Measurements from ENCODE around the gene CDK12. TPM values are rescaled to one million over a fixed set of nuclear protein-coding genes. Genes with fewer than 3 reads are reported as not detected.
"Not testable (repeated sequence)": the region's sequence is repeated elsewhere in the genome, so short reads cannot be mapped to it uniquely, and the experiment has no call there.

Gene CDK12
- total and polyA plus RNA-seq, 2 donors = 14.2 to 26.1 TPM

- Histone ChIP-seq H3K36me3 (ENCODE audit: control insufficient read depth in 2 of 2, insufficient read depth in 2 of 2, low read length in 1 of 2) (peaks cover 9 to 27% of the 10 kb centered on the region in 2 donors), H3K4me1 (ENCODE audit: control insufficient read depth in 2 of 2, insufficient read depth in 2 of 2, low read length in 2 of 2) (no peaks in the 10 kb centered on the region), H3K9me3 (ENCODE audit: control insufficient read depth in 2 of 2, insufficient read depth in 1 of 2, low read length in 1 of 2) (no peaks in the 10 kb centered on the region), H3K27ac (ENCODE audit: low read depth in 1 of 2, low read length in 1 of 2) (no peak overlapping the region), H3K27me3 (ENCODE audit: control insufficient read depth in 2 of 2, insufficient read depth in 1 of 2, low read length in 1 of 2) (no peaks in the 10 kb centered on the region), H3K4me3 (ENCODE audit: low read length in 2 of 2) (no peak overlapping the region)
- 97% methylated on average over 5 of the region's 5 CpGs for WGBS
- no peak for DNase-seq (ENCODE audit: low read depth in 6 of 9, low spot score in 9 of 9)
Measured at GRCh38 chr17:39485555-39485954, 24.3 kb downstream of the CDK12 start.

GRCh38 chr17:39486242-39486641 is 25.0 kb downstream of the CDK12 start:
- 96% methylated on average over 2 of the region's 2 CpGs for WGBS
- Histone ChIP-seq H3K4me3 (ENCODE audit: low read length in 2 of 2) (no peak overlapping the region), H3K4me1 (ENCODE audit: control insufficient read depth in 2 of 2, insufficient read depth in 2 of 2, low read length in 2 of 2) (no peaks in the 10 kb centered on the region), H3K27me3 (ENCODE audit: control insufficient read depth in 2 of 2, insufficient read depth in 1 of 2, low read length in 1 of 2) (no peaks in the 10 kb centered on the region), H3K27ac (ENCODE audit: low read depth in 1 of 2, low read length in 1 of 2) (no peak overlapping the region), H3K36me3 (ENCODE audit: control insufficient read depth in 2 of 2, insufficient read depth in 2 of 2, low read length in 1 of 2) (peaks cover 13 to 33% of the 10 kb centered on the region in 2 donors), H3K9me3 (ENCODE audit: control insufficient read depth in 2 of 2, insufficient read depth in 1 of 2, low read length in 1 of 2) (no peaks in the 10 kb centered on the region)
- no peak for DNase-seq (ENCODE audit: low read depth in 6 of 9, low spot score in 9 of 9)

- not testable (repeated sequence) for H3K27ac ChIP-seq (ENCODE audit: low read depth in 1 of 2, low read length in 1 of 2); H3K4me1 ChIP-seq (ENCODE audit: control insufficient read depth in 2 of 2, insufficient read depth in 2 of 2, low read length in 2 of 2); DNase-seq (ENCODE audit: low read depth in 6 of 9, low spot score in 9 of 9); H3K27me3 ChIP-seq (ENCODE audit: control insufficient read depth in 2 of 2, insufficient read depth in 1 of 2, low read length in 1 of 2); H3K9me3 ChIP-seq (ENCODE audit: control insufficient read depth in 2 of 2, insufficient read depth in 1 of 2, low read length in 1 of 2); H3K4me3 ChIP-seq (ENCODE audit: low read length in 2 of 2)
- WGBS = 98% methylated on average over 3 of the region's 3 CpGs
- H3K36me3 ChIP-seq (ENCODE audit: control insufficient read depth in 2 of 2, insufficient read depth in 2 of 2, low read length in 1 of 2) = peaks cover 19 to 37% of the 10 kb centered on the region in 2 donors
Measured at GRCh38 chr17:39487490-39487889, 26.2 kb downstream of the CDK12 start.

GRCh38 chr17:39487946-39488345 is 26.7 kb downstream of the CDK12 start:
- no peak overlapping the region for H3K27ac ChIP-seq (ENCODE audit: low read depth in 1 of 2, low read length in 1 of 2)
- H3K9me3 ChIP-seq (ENCODE audit: control insufficient read depth in 2 of 2, insufficient read depth in 1 of 2, low read length in 1 of 2) = no peaks in the 10 kb centered on the region
- H3K27me3 ChIP-seq (ENCODE audit: control insufficient read depth in 2 of 2, insufficient read depth in 1 of 2, low read length in 1 of 2) = no peaks in the 10 kb centered on the region
- no peak for DNase-seq (ENCODE audit: low read depth in 6 of 9, low spot score in 9 of 9)
- no peaks in the 10 kb centered on the region for H3K4me1 ChIP-seq (ENCODE audit: control insufficient read depth in 2 of 2, insufficient read depth in 2 of 2, low read length in 2 of 2)
- 98% methylated on average over 4 of the region's 4 CpGs for WGBS
- H3K36me3 ChIP-seq (ENCODE audit: control insufficient read depth in 2 of 2, insufficient read depth in 2 of 2, low read length in 1 of 2) = peaks cover 19 to 41% of the 10 kb centered on the region in 2 donors
- H3K4me3 ChIP-seq (ENCODE audit: low read length in 2 of 2) = no peak overlapping the region

- not testable (repeated sequence) for H3K27me3 ChIP-seq (ENCODE audit: control insufficient read depth in 2 of 2, insufficient read depth in 1 of 2, low read length in 1 of 2); DNase-seq (ENCODE audit: low read depth in 6 of 9, low spot score in 9 of 9); H3K4me3 ChIP-seq (ENCODE audit: low read length in 2 of 2); H3K4me1 ChIP-seq (ENCODE audit: control insufficient read depth in 2 of 2, insufficient read depth in 2 of 2, low read length in 2 of 2); H3K9me3 ChIP-seq (ENCODE audit: control insufficient read depth in 2 of 2, insufficient read depth in 1 of 2, low read length in 1 of 2); H3K27ac ChIP-seq (ENCODE audit: low read depth in 1 of 2, low read length in 1 of 2)
- H3K36me3 ChIP-seq (ENCODE audit: control insufficient read depth in 2 of 2, insufficient read depth in 2 of 2, low read length in 1 of 2) = peaks cover 72 to 78% of the 10 kb centered on the region in 2 donors
- 98% methylated on average over 12 of the region's 12 CpGs for WGBS
Measured at GRCh38 chr17:39496921-39497320, 35.6 kb downstream of the CDK12 start.

- H3K9me3 ChIP-seq (ENCODE audit: control insufficient read depth in 2 of 2, insufficient read depth in 1 of 2, low read length in 1 of 2) = no peaks in the 10 kb centered on the region
- no peak for DNase-seq (ENCODE audit: low read depth in 6 of 9, low spot score in 9 of 9)
- no peaks in the 10 kb centered on the region for H3K4me1 ChIP-seq (ENCODE audit: control insufficient read depth in 2 of 2, insufficient read depth in 2 of 2, low read length in 2 of 2)
- 97% methylated on average over 2 of the region's 2 CpGs for WGBS
- no peaks in the 10 kb centered on the region for H3K27me3 ChIP-seq (ENCODE audit: control insufficient read depth in 2 of 2, insufficient read depth in 1 of 2, low read length in 1 of 2)
- no peak overlapping the region for H3K27ac ChIP-seq (ENCODE audit: low read depth in 1 of 2, low read length in 1 of 2)
- peaks cover 42 to 74% of the 10 kb centered on the region in 2 donors for H3K36me3 ChIP-seq (ENCODE audit: control insufficient read depth in 2 of 2, insufficient read depth in 2 of 2, low read length in 1 of 2)
- H3K4me3 ChIP-seq (ENCODE audit: low read length in 2 of 2) = no peak overlapping the region
Measured at GRCh38 chr17:39507511-39507910, 46.2 kb downstream of the CDK12 start.

- no peaks in the 10 kb centered on the region for H3K27me3 ChIP-seq (ENCODE audit: control insufficient read depth in 2 of 2, insufficient read depth in 1 of 2, low read length in 1 of 2)
- WGBS = 99% methylated on average over 2 of the region's 2 CpGs
- no peaks in the 10 kb centered on the region for H3K9me3 ChIP-seq (ENCODE audit: control insufficient read depth in 2 of 2, insufficient read depth in 1 of 2, low read length in 1 of 2)
- no peaks in the 10 kb centered on the region for H3K4me1 ChIP-seq (ENCODE audit: control insufficient read depth in 2 of 2, insufficient read depth in 2 of 2, low read length in 2 of 2)
- no peak overlapping the region for H3K27ac ChIP-seq (ENCODE audit: low read depth in 1 of 2, low read length in 1 of 2)
- no peak for DNase-seq (ENCODE audit: low read depth in 6 of 9, low spot score in 9 of 9)
- peaks cover 30 to 75% of the 10 kb centered on the region in 2 donors for H3K36me3 ChIP-seq (ENCODE audit: control insufficient read depth in 2 of 2, insufficient read depth in 2 of 2, low read length in 1 of 2)
- no peak overlapping the region for H3K4me3 ChIP-seq (ENCODE audit: low read length in 2 of 2)
Measured at GRCh38 chr17:39508987-39509386, 47.7 kb downstream of the CDK12 start.

- H3K27me3 ChIP-seq (ENCODE audit: control insufficient read depth in 2 of 2, insufficient read depth in 1 of 2, low read length in 1 of 2) = no peaks in the 10 kb centered on the region
- WGBS = 97% methylated on average over 3 of the region's 3 CpGs
- peaks cover 34 to 81% of the 10 kb centered on the region in 2 donors for H3K36me3 ChIP-seq (ENCODE audit: control insufficient read depth in 2 of 2, insufficient read depth in 2 of 2, low read length in 1 of 2)
- H3K4me3 ChIP-seq (ENCODE audit: low read length in 2 of 2) = no peak overlapping the region
- no peaks in the 10 kb centered on the region for H3K4me1 ChIP-seq (ENCODE audit: control insufficient read depth in 2 of 2, insufficient read depth in 2 of 2, low read length in 2 of 2)
- no peaks in the 10 kb centered on the region for H3K9me3 ChIP-seq (ENCODE audit: control insufficient read depth in 2 of 2, insufficient read depth in 1 of 2, low read length in 1 of 2)
- H3K27ac ChIP-seq (ENCODE audit: low read depth in 1 of 2, low read length in 1 of 2) = no peak overlapping the region
- DNase-seq (ENCODE audit: low read depth in 6 of 9, low spot score in 9 of 9) = no peak
Measured at GRCh38 chr17:39513309-39513708, 52.0 kb downstream of the CDK12 start.

- Histone ChIP-seq H3K9me3 (ENCODE audit: control insufficient read depth in 2 of 2, insufficient read depth in 1 of 2, low read length in 1 of 2) (no peaks in the 10 kb centered on the region), H3K4me3 (ENCODE audit: low read length in 2 of 2) (no peak overlapping the region), H3K27me3 (ENCODE audit: control insufficient read depth in 2 of 2, insufficient read depth in 1 of 2, low read length in 1 of 2) (no peaks in the 10 kb centered on the region), H3K27ac (ENCODE audit: low read depth in 1 of 2, low read length in 1 of 2) (no peak overlapping the region), H3K36me3 (ENCODE audit: control insufficient read depth in 2 of 2, insufficient read depth in 2 of 2, low read length in 1 of 2) (peaks cover 40 to 82% of the 10 kb centered on the region in 2 donors), H3K4me1 (ENCODE audit: control insufficient read depth in 2 of 2, insufficient read depth in 2 of 2, low read length in 2 of 2) (no peaks in the 10 kb centered on the region)
- no peak for DNase-seq (ENCODE audit: low read depth in 6 of 9, low spot score in 9 of 9)
- 97% methylated on average over 5 of the region's 5 CpGs for WGBS
Measured at GRCh38 chr17:39513915-39514314, 52.6 kb downstream of the CDK12 start.

- H3K36me3 ChIP-seq (ENCODE audit: control insufficient read depth in 2 of 2, insufficient read depth in 2 of 2, low read length in 1 of 2) = peaks cover 56 to 92% of the 10 kb centered on the region in 2 donors
- no peak for DNase-seq (ENCODE audit: low read depth in 6 of 9, low spot score in 9 of 9)
- WGBS = 94% methylated on average over 7 of the region's 7 CpGs
- no peaks in the 10 kb centered on the region for H3K9me3 ChIP-seq (ENCODE audit: control insufficient read depth in 2 of 2, insufficient read depth in 1 of 2, low read length in 1 of 2)
- H3K27ac ChIP-seq (ENCODE audit: low read depth in 1 of 2, low read length in 1 of 2) = no peak overlapping the region
- H3K27me3 ChIP-seq (ENCODE audit: control insufficient read depth in 2 of 2, insufficient read depth in 1 of 2, low read length in 1 of 2) = no peaks in the 10 kb centered on the region
- H3K4me3 ChIP-seq (ENCODE audit: low read length in 2 of 2) = no peak overlapping the region
- no peaks in the 10 kb centered on the region for H3K4me1 ChIP-seq (ENCODE audit: control insufficient read depth in 2 of 2, insufficient read depth in 2 of 2, low read length in 2 of 2)
Measured at GRCh38 chr17:39517224-39517623, 55.9 kb downstream of the CDK12 start.

Data from thymus (tissue), 11 donors.